ENCODE data around the gene KHDRBS2.

DNA sequence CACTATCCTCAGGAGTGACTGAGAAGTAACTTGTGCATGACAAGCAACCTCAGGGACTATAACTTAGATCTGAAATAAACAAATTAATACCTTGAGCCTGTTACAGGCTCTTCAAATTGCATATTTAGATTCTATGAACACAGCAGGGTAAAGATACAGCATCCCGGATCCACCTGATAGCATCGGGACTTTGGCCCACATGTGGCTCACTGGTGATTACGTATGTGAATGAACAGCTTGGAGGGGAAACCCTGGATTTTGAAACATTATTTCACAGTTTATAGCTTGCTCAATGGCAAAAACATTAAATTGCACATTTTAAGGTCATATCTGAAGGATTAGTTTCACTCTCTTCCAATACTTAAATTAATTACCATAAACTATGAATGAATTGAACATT lies 133.2 kb downstream of the KHDRBS2 start:
- TF ChIP-seq, protein P1, sequence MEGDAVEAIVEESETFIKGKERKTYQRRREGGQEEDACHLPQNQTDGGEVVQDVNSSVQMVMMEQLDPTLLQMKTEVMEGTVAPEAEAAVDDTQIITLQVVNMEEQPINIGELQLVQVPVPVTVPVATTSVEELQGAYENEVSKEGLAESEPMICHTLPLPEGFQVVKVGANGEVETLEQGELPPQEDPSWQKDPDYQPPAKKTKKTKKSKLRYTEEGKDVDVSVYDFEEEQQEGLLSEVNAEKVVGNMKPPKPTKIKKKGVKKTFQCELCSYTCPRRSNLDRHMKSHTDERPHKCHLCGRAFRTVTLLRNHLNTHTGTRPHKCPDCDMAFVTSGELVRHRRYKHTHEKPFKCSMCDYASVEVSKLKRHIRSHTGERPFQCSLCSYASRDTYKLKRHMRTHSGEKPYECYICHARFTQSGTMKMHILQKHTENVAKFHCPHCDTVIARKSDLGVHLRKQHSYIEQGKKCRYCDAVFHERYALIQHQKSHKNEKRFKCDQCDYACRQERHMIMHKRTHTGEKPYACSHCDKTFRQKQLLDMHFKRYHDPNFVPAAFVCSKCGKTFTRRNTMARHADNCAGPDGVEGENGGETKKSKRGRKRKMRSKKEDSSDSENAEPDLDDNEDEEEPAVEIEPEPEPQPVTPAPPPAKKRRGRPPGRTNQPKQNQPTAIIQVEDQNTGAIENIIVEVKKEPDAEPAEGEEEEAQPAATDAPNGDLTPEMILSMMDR (IDR thresholded peaks at IDR 0.05; ENCODE audit: low read depth, low read length), result no peak
- TF ChIP-seq EZH2phosphoT487 (IDR thresholded peaks at IDR 0.05; ENCODE audit: low read depth), result no peak
